H9 (cell line): ENCODE results near the gene WSCD1. TPM values are rescaled to one million over a fixed set of nuclear protein-coding genes. Genes with fewer than 3 reads are reported as not detected.

Experiments
- DNase-seq: peaks from one replicate; pipeline ENCODE4 v3.0.0-alpha.2; 2017
- H2AFZ ChIP-seq: one replicate; pipeline ENCODE4 v1.6.1; 2013; ENCODE audit warnings: mild to moderate bottlenecking, low read length, control low read depth, moderate library complexity
- H2AK5ac ChIP-seq: 2 replicates; pipeline ENCODE4 v1.6.1; 2013; ENCODE audit warnings: low read length, control low read depth, mixed read lengths; ENCODE audit not compliant: insufficient read length
- H2BK120ac ChIP-seq: one replicate; pipeline ENCODE4 v1.6.1; 2013; ENCODE audit warnings: low read depth, mild to moderate bottlenecking, low read length, control low read depth, inconsistent platforms; ENCODE audit not compliant: poor library complexity, severe bottlenecking
- H2BK12ac ChIP-seq: 2 replicates; pipeline ENCODE4 v1.6.1; 2013; ENCODE audit warnings: low read length, control low read depth, mixed read lengths, low read depth; ENCODE audit not compliant: insufficient read length
- H2BK15ac ChIP-seq: 2 replicates; pipeline ENCODE4 v1.6.1; 2013; ENCODE audit warnings: low read depth, low read length, control low read depth
- H2BK20ac ChIP-seq: one replicate; pipeline ENCODE4 v1.6.1; 2013; ENCODE audit warnings: low read depth, mild to moderate bottlenecking, low read length, control low read depth, inconsistent platforms; ENCODE audit not compliant: poor library complexity, severe bottlenecking
- H2BK5ac ChIP-seq: 2 replicates; pipeline ENCODE4 v1.6.1; 2013; ENCODE audit warnings: low read length, control low read depth, mixed read lengths; ENCODE audit not compliant: insufficient read length
- H3K14ac ChIP-seq: 2 replicates; pipeline ENCODE4 v1.6.1; 2013; ENCODE audit warnings: low read length, control low read depth; ENCODE audit not compliant: insufficient read depth
- H3K18ac ChIP-seq: 2 replicates; pipeline ENCODE4 v1.6.1; 2013; ENCODE audit warnings: low read depth, mild to moderate bottlenecking, mixed read lengths, low read length, control low read depth; ENCODE audit not compliant: insufficient read length
- H3K23ac ChIP-seq: 2 replicates; pipeline ENCODE4 v1.6.1; 2013; ENCODE audit warnings: low read length, control low read depth, mixed read lengths, low read depth; ENCODE audit not compliant: insufficient read length
- H3K23me2 ChIP-seq: 2 replicates; pipeline ENCODE4 v1.6.1; 2013; ENCODE audit warnings: low read depth, mild to moderate bottlenecking, mixed read lengths, low read length, control low read depth; ENCODE audit not compliant: insufficient read length, poor library complexity, severe bottlenecking
- H3K27ac ChIP-seq: 2 replicates; pipeline ENCODE4 v1.5.1; 2013; ENCODE audit warnings: low read length, control low read depth, mixed read lengths, low read depth; ENCODE audit not compliant: insufficient read length
- H3K27me3 ChIP-seq: 2 replicates; pipeline ENCODE4 v1.6.1; 2013; ENCODE audit warnings: low read length, control low read depth, inconsistent platforms; ENCODE audit not compliant: insufficient read depth
- H3K4ac ChIP-seq: 2 replicates; pipeline ENCODE4 v1.6.1; 2013; ENCODE audit warnings: low read depth, mild to moderate bottlenecking, control low read depth, inconsistent platforms, low read length, moderate library complexity
- H3K4me1 ChIP-seq: 2 replicates; pipeline ENCODE4 v1.6.1; 2013; ENCODE audit warnings: low read length, control low read depth, inconsistent platforms; ENCODE audit not compliant: insufficient read depth
- H3K4me2 ChIP-seq: 2 replicates; pipeline ENCODE4 v1.6.1; 2013; ENCODE audit warnings: low read length, control low read depth, mixed read lengths; ENCODE audit not compliant: insufficient read length, insufficient read depth
- H3K56ac ChIP-seq: 2 replicates; pipeline ENCODE4 v1.6.1; 2013; ENCODE audit warnings: low read depth, mild to moderate bottlenecking, mixed read lengths, low read length, control low read depth; ENCODE audit not compliant: insufficient read length
- H3K79me1 ChIP-seq: 2 replicates; pipeline ENCODE4 v1.6.1; 2013; ENCODE audit warnings: low read depth, mild to moderate bottlenecking, moderate library complexity, low read length, control low read depth, inconsistent platforms; ENCODE audit not compliant: insufficient read depth, poor library complexity, severe bottlenecking
- H3K79me2 ChIP-seq: 2 replicates; pipeline ENCODE4 v1.6.1; 2013; ENCODE audit warnings: low read length, control low read depth, inconsistent platforms; ENCODE audit not compliant: insufficient read depth
- H3K9ac ChIP-seq: 2 replicates; pipeline ENCODE4 v1.6.1; 2013; ENCODE audit warnings: low read length, control low read depth, mixed read lengths; ENCODE audit not compliant: insufficient read length; ENCODE audit errors: extremely low read depth
- H3K9me3 ChIP-seq: one replicate; pipeline ENCODE4 v1.6.1; 2013; ENCODE audit warnings: low read depth, low read length, inconsistent platforms; ENCODE audit not compliant: control insufficient read depth
- H3T11ph ChIP-seq: one replicate; pipeline ENCODE4 v1.6.1; 2013; ENCODE audit warnings: mild to moderate bottlenecking, low read length, control low read depth, inconsistent platforms
- H4K20me1 ChIP-seq: one replicate; pipeline ENCODE4 v1.6.1; 2013; ENCODE audit not compliant: control insufficient read depth, insufficient read length, insufficient read depth
- H4K5ac ChIP-seq: 2 replicates; pipeline ENCODE4 v1.6.1; 2013; ENCODE audit warnings: low read depth, mild to moderate bottlenecking, mixed read lengths, low read length, control low read depth; ENCODE audit not compliant: insufficient read length
- H4K8ac ChIP-seq: replicated peaks from 2 replicates; pipeline ENCODE4 v1.6.1; 2013; ENCODE audit warnings: low read length, control low read depth, mixed read lengths, low read depth; ENCODE audit not compliant: insufficient read length
- H4K91ac ChIP-seq: 2 replicates; pipeline ENCODE4 v1.6.1; 2013; ENCODE audit warnings: low read depth, mild to moderate bottlenecking, moderate library complexity, mixed read lengths, low read length, control low read depth; ENCODE audit not compliant: insufficient read length
- H3K27ac Mint-ChIP-seq, 3 experiments: 2 replicates in 2 of 3; 3 replicates in 1 of 3; pipeline ENCODE4 v1.8.0; 2020 to 2021; ENCODE audit warnings: mixed read lengths in 3 of 3, mild to moderate bottlenecking in 1 of 3, moderate library complexity in 1 of 3
- H3K27me3 Mint-ChIP-seq: 2 replicates; pipeline ENCODE4 v1.8.0; 2021; ENCODE audit warnings: low read depth, mild to moderate bottlenecking, moderate library complexity, mixed read lengths
- H3K36me3 Mint-ChIP-seq, 3 experiments: 2 replicates in 2 of 3; 3 replicates in 1 of 3; pipeline ENCODE4 v1.8.0; 2020 to 2021; ENCODE audit warnings: low read depth in 3 of 3, mixed read lengths in 3 of 3; ENCODE audit not compliant: insufficient read depth in 1 of 3
- H3K4me1 Mint-ChIP-seq, 2 experiments: 2 replicates each; pipeline ENCODE4 v1.8.0; 2020; ENCODE audit warnings: mixed read lengths in 2 of 2
- H3K4me3 Mint-ChIP-seq, 2 experiments: 2 replicates in 1 of 2; 3 replicates in 1 of 2; pipeline ENCODE4 v1.8.0; 2020 to 2021; ENCODE audit warnings: mild to moderate bottlenecking in 2 of 2, mixed read lengths in 2 of 2, moderate library complexity in 1 of 2
- H3K9me3 Mint-ChIP-seq, 2 experiments: 2 replicates in 1 of 2; 3 replicates in 1 of 2; pipeline ENCODE4 v1.8.0; 2020; ENCODE audit warnings: mild to moderate bottlenecking in 2 of 2, mixed read lengths in 2 of 2, moderate library complexity in 1 of 2
- CTCF ChIP-seq: fragments of 200-600 bp; sonication (generic); conservative IDR thresholded peaks from 3 replicates; pipeline ENCODE4 v1.8.0; 2021; ENCODE audit warnings: antibody characterized with exemption, mild to moderate bottlenecking
- WGBS: extraction: QIAGEN DNeasy Blood & Tissue Kit; methylation state at CpG from one replicate; pipeline ENCODE4 v1.1.7; 2013; ENCODE audit warnings: missing lambda C conversion rate, low lambda C conversion rate, mixed read lengths; ENCODE audit not compliant: insufficient read length; ENCODE audit errors: extremely low coverage; 5-methylcytosine and 5-hydroxymethylcytosine counted together
- total RNA-seq: library from RNA; stranded (reverse); gene quantifications from 2 replicates; pipeline ENCODE4 v1.2.1, GENCODE V29; 2021

The WSCD1 gene
- total RNA-seq, 1 experiment from 2014 or later, result 33.6 TPM

GRCh38 chr17:6079155-6079888 lies 9.1 kb downstream of the WSCD1 start:
- no peak overlapping the region for H2BK5ac ChIP-seq
- peak overlapping the region in 2 of 3 experiments; percentile 53 to 55; a peak in 3 of 7 replicates for H3K27ac Mint-ChIP-seq
- H3K56ac ChIP-seq, result no peak overlapping the region
- no peak overlapping the region for H4K5ac ChIP-seq
- no peak overlapping the region for H2BK120ac ChIP-seq
- no peak overlapping the region for H3K4me2 ChIP-seq
- no peak overlapping the region for H3K4me3 Mint-ChIP-seq
- no peak overlapping the region for H2AFZ ChIP-seq
- WGBS, result no CpG with 5 or more reads among the region's 13 CpGs
- no peaks in the 10 kb centered on the region for H3K27me3 ChIP-seq
- no peak overlapping the region for H2BK15ac ChIP-seq
- TF ChIP-seq CTCF, result no peak
- H3K79me2 ChIP-seq, result no peaks in the 10 kb centered on the region; the same call in 1 of the 2 replicates
- peaks cover 5 to 10% (median 8%) of the 10 kb centered on the region in 3 experiments for H3K36me3 Mint-ChIP-seq
- no peaks in the 10 kb centered on the region for H3K23me2 ChIP-seq
- no peak overlapping the region for H3K27ac ChIP-seq
- no peaks in the 10 kb centered on the region; the same call in 1 of the 2 replicates for H3K27me3 Mint-ChIP-seq
- no peak for DNase-seq
- no peaks in the 10 kb centered on the region for H3K9me3 ChIP-seq
- H3K4ac ChIP-seq, result no peak overlapping the region
- no peak overlapping the region for H2BK20ac ChIP-seq
- H4K91ac ChIP-seq, result no peak overlapping the region
- peaks cover 48 to 49% of the 10 kb centered on the region in 2 experiments for H3K4me1 Mint-ChIP-seq
- H3K4me1 ChIP-seq, result no peaks in the 10 kb centered on the region
- H3K14ac ChIP-seq, result no peak overlapping the region
- H4K8ac ChIP-seq, result no peak overlapping the region
- no peak overlapping the region for H3K18ac ChIP-seq
- no peaks in the 10 kb centered on the region for H4K20me1 ChIP-seq
- no peak overlapping the region for H3T11ph ChIP-seq
- peaks cover 2% of the 10 kb centered on the region for H3K79me1 ChIP-seq
- H3K23ac ChIP-seq, result no peak overlapping the region
- no peak overlapping the region for H2BK12ac ChIP-seq
- H3K9ac ChIP-seq, result no peak overlapping the region
- no peak overlapping the region for H2AK5ac ChIP-seq
- no peaks in the 10 kb centered on the region for H3K9me3 Mint-ChIP-seq
